ENCODE results near the gene NMNAT2. TPM values are rescaled to one million over a fixed set of nuclear protein-coding genes. Genes with fewer than 3 reads are reported as not detected.

The NMNAT2 gene
- total RNA-seq, 1 donor from 2014 or later: 0.49 TPM

DNA sequence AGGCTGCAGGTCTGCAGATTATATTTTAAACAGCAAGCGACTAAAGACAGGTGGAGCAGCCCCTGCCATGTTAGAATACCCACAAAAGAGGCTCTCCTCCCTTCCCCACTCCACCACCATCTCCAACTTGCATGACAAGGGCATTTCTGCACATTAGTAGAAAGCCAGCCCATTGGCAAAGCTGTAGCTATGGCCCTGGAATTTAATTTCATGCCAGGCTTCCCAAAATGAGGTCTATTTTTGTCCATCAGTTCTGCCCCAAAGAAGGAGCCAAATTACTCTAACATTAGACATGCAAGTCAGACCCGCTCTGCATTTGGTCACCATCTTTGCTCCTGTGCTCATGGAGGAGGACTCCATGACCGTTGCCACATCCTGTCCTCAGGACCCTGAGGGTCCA is 116.9 kb downstream of the NMNAT2 start:
- Mint-ChIP-seq H3K36me3 (no peaks in the 10 kb centered on the region), H3K27ac (no peak overlapping the region), H3K4me1 (peaks cover 13% of the 10 kb centered on the region), H3K9me3 (no peaks in the 10 kb centered on the region), H3K4me3 (no peak overlapping the region), H3K27me3 (ENCODE audit: insufficient read depth, low read depth) (peaks cover 7% of the 10 kb centered on the region)
- H3F3A ChIP-seq (ENCODE audit: low read depth): no peaks in the 10 kb centered on the region
- H4K20me1 ChIP-seq (ENCODE audit: low read depth): no peaks in the 10 kb centered on the region
- H3K4me1 ChIP-seq: peaks cover 16% of the 10 kb centered on the region
- no peak overlapping the region for H3K27ac ChIP-seq
- H3K36me3 ChIP-seq: no peaks in the 10 kb centered on the region
- no peak overlapping the region for H3K4me2 ChIP-seq
- H3K27me3 ChIP-seq: no peaks in the 10 kb centered on the region
- H3K4me3 ChIP-seq: no peak overlapping the region
- no peaks in the 10 kb centered on the region for H3K79me2 ChIP-seq (ENCODE audit: low read depth)
- H3K9ac ChIP-seq: no peak overlapping the region
- TF ChIP-seq EZH2 (IDR thresholded peaks at IDR 0.05): no peak
- TF ChIP-seq EZH2phosphoT487 (IDR thresholded peaks at IDR 0.05): no peak
- TF ChIP-seq, protein P1, sequence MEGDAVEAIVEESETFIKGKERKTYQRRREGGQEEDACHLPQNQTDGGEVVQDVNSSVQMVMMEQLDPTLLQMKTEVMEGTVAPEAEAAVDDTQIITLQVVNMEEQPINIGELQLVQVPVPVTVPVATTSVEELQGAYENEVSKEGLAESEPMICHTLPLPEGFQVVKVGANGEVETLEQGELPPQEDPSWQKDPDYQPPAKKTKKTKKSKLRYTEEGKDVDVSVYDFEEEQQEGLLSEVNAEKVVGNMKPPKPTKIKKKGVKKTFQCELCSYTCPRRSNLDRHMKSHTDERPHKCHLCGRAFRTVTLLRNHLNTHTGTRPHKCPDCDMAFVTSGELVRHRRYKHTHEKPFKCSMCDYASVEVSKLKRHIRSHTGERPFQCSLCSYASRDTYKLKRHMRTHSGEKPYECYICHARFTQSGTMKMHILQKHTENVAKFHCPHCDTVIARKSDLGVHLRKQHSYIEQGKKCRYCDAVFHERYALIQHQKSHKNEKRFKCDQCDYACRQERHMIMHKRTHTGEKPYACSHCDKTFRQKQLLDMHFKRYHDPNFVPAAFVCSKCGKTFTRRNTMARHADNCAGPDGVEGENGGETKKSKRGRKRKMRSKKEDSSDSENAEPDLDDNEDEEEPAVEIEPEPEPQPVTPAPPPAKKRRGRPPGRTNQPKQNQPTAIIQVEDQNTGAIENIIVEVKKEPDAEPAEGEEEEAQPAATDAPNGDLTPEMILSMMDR (IDR thresholded peaks at IDR 0.05): no peak
- no peak for DNase-seq (ENCODE audit: low spot score)
- H2AFZ ChIP-seq (replicated peaks): no peak overlapping the region
- H3K9me3 ChIP-seq (ENCODE audit: low read depth): no peaks in the 10 kb centered on the region

DNA sequence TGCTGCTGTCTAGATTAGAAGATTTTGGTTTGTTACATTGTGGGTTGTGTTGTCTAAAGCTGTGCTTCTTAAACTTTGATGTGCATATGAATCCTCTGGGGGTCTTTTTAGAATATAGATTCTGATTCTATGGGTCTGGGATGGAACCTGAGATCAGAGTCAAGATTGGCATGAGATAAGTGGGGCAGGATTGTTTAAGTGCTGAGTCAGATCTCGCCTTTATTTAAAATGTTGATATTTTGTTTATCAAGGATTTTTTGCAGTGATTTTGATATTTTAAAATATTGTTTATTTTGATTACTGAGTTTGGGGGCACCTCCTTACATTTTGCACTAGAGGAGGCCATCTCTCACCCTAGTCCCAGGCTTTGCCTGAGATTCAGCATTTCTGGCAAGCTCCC is 117.4 kb downstream of the NMNAT2 start:
- TF ChIP-seq EZH2 (IDR thresholded peaks at IDR 0.05) (no peak), EZH2phosphoT487 (IDR thresholded peaks at IDR 0.05) (no peak)
- TF ChIP-seq, protein P1 (IDR thresholded peaks at IDR 0.05): no peak
- Histone ChIP-seq H3K36me3 (no peaks in the 10 kb centered on the region), H3K4me1 (peaks cover 16% of the 10 kb centered on the region), H3F3A (ENCODE audit: low read depth) (no peaks in the 10 kb centered on the region), H3K4me3 (no peak overlapping the region), H2AFZ (replicated peaks) (no peak overlapping the region), H3K27me3 (no peaks in the 10 kb centered on the region), H3K9ac (no peak overlapping the region), H3K9me3 (ENCODE audit: low read depth) (no peaks in the 10 kb centered on the region), H3K4me2 (no peak overlapping the region), H3K27ac (no peak overlapping the region), H4K20me1 (ENCODE audit: low read depth) (no peaks in the 10 kb centered on the region), H3K79me2 (ENCODE audit: low read depth) (no peaks in the 10 kb centered on the region)
- H3K9me3 Mint-ChIP-seq: no peaks in the 10 kb centered on the region
- DNase-seq (ENCODE audit: low spot score): no peak
- no peak overlapping the region for H3K4me3 Mint-ChIP-seq
- H3K36me3 Mint-ChIP-seq: no peaks in the 10 kb centered on the region
- H3K27ac Mint-ChIP-seq: no peak overlapping the region
- H3K4me1 Mint-ChIP-seq: peaks cover 13% of the 10 kb centered on the region
- peaks cover 7% of the 10 kb centered on the region for H3K27me3 Mint-ChIP-seq (ENCODE audit: insufficient read depth, low read depth)

DNA sequence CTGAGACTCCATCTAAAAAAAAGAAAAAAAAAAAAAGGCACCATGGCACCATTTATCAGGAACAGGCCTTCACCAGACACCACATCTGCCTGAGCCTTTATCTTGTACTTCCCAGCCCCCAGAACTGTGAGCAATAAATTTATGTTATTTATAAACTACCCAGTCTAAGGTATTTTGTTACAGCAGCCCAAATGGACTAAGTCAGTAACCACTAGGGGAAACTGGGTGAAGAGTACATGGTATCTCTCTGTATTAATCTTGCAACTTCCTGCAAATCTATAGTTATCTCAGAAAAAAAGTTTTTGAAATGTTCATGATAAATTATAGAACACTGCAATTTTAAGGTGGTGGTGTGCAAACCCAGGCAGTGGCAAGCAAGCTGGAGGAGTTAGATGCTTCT is 117.8 kb downstream of the NMNAT2 start:
- H3K36me3 Mint-ChIP-seq: no peaks in the 10 kb centered on the region
- TF ChIP-seq EZH2 (IDR thresholded peaks at IDR 0.05) (no peak), EZH2phosphoT487 (IDR thresholded peaks at IDR 0.05) (no peak)
- TF ChIP-seq, protein P1 (IDR thresholded peaks at IDR 0.05): no peak
- Histone ChIP-seq H4K20me1 (ENCODE audit: low read depth) (no peaks in the 10 kb centered on the region), H3K4me1 (peaks cover 16% of the 10 kb centered on the region), H3F3A (ENCODE audit: low read depth) (no peaks in the 10 kb centered on the region), H3K36me3 (no peaks in the 10 kb centered on the region), H3K27ac (no peak overlapping the region), H3K79me2 (ENCODE audit: low read depth) (no peaks in the 10 kb centered on the region), H3K9ac (no peak overlapping the region), H2AFZ (replicated peaks) (no peak overlapping the region), H3K4me3 (no peak overlapping the region), H3K9me3 (ENCODE audit: low read depth) (no peaks in the 10 kb centered on the region), H3K27me3 (no peaks in the 10 kb centered on the region), H3K4me2 (no peak overlapping the region)
- peaks cover 13% of the 10 kb centered on the region for H3K4me1 Mint-ChIP-seq
- H3K27ac Mint-ChIP-seq: no peak overlapping the region
- H3K4me3 Mint-ChIP-seq: no peak overlapping the region
- no peaks in the 10 kb centered on the region for H3K9me3 Mint-ChIP-seq
- H3K27me3 Mint-ChIP-seq (ENCODE audit: insufficient read depth, low read depth): peaks cover 7% of the 10 kb centered on the region
- no peak for DNase-seq (ENCODE audit: low spot score)
